NK-92 (cell line): ENCODE data around the gene PKP3.
"Not testable (repeated sequence)": the region's sequence is repeated elsewhere in the genome, so short reads cannot be mapped to it uniquely, and the experiment has no call there.

Experiments used
- DNase-seq: peaks from one replicate; lab custom pipeline; 2025; ENCODE audit not compliant: unreplicated experiment; lab: John Stamatoyannopoulos, UW

Gene PKP3

GRCh38 chr11:377883-378500 is 16.0 kb upstream of the PKP3 start:
- no peak for DNase-seq

GRCh38 chr11:379205-380094 is 14.6 kb upstream of the PKP3 start:
- DNase-seq, result no peak

- DNase-seq, result no peak
Observed at GRCh38 chr11:380095-380480, 13.9 kb upstream of the PKP3 start.

GRCh38 chr11:380491-380890 is 13.5 kb upstream of the PKP3 start:
- DNase-seq, result no peak

- DNase-seq, result no peak
Observed at GRCh38 chr11:380996-381395, 13.0 kb upstream of the PKP3 start.

- no peak for DNase-seq
Observed at GRCh38 chr11:381501-382072, 12.4 kb upstream of the PKP3 start.

GRCh38 chr11:382081-382629 is 11.9 kb upstream of the PKP3 start:
- DNase-seq, result no peak

- no peak for DNase-seq
Observed at GRCh38 chr11:383431-383830, 10.6 kb upstream of the PKP3 start.

GRCh38 chr11:384511-384910 is 9.5 kb upstream of the PKP3 start:
- no peak for DNase-seq

GRCh38 chr11:385594-386351 is 8.2 kb upstream of the PKP3 start:
- no peak for DNase-seq

- DNase-seq, result no peak
Observed at GRCh38 chr11:386483-386882, 7.5 kb upstream of the PKP3 start.

- no peak for DNase-seq
Observed at GRCh38 chr11:387193-387793, 6.7 kb upstream of the PKP3 start.

GRCh38 chr11:389369-389768 is 4.6 kb upstream of the PKP3 start:
- not testable (repeated sequence) for DNase-seq

- no peak for DNase-seq
Observed at GRCh38 chr11:390175-390574, 3.8 kb upstream of the PKP3 start.

- DNase-seq, result no peak
Observed at GRCh38 chr11:391117-392017, 2.6 kb upstream of the PKP3 start.

GRCh38 chr11:392102-392777 is 1.8 kb upstream of the PKP3 start:
- no peak for DNase-seq

GRCh38 chr11:393219-394033 is 583 bp upstream of the PKP3 start:
- no peak for DNase-seq

- no peak for DNase-seq
Observed at GRCh38 chr11:394858-395655, 1.0 kb downstream of the PKP3 start.
